NCI-H510A treated with DMSO at 0.1 percent for 48 hours (cell line): ENCODE data around the gene TP73.

Experiments
- DNase-seq: peaks from one replicate; lab custom pipeline; 2025; lab: John Stamatoyannopoulos, UW

The TP73 gene

DNA sequence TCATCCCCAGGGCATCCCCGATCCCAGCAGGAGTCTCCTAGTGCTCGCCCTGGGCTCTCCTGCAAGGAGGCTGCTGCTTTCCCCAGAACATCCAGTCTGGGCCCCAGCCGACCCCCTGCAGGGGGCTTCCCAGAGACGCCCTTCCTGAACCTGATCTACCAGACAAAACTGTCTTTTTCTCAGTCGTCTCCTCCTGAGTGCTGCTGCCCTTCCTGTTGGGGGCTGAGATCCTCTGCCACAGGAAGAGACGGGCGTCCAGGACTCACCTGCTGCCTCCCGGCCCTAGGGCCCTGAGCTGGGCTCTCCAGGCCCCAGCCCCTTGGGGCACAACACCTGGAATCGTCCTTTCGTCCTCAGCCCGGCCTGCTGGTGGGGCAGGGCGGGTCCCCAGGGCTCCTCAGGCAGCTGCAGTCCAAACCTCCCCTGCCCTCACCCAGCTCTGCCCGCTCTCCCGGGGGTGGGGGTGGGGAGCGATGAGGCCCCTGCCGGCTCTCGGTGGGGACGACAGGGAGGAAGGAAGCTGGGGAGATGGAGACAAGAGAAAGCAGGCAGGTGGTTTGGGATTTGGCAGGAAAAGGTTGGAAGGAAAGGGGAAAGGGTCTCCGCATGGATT lies 36.9 kb downstream of the TP73 start:
- no peak for DNase-seq

DNA sequence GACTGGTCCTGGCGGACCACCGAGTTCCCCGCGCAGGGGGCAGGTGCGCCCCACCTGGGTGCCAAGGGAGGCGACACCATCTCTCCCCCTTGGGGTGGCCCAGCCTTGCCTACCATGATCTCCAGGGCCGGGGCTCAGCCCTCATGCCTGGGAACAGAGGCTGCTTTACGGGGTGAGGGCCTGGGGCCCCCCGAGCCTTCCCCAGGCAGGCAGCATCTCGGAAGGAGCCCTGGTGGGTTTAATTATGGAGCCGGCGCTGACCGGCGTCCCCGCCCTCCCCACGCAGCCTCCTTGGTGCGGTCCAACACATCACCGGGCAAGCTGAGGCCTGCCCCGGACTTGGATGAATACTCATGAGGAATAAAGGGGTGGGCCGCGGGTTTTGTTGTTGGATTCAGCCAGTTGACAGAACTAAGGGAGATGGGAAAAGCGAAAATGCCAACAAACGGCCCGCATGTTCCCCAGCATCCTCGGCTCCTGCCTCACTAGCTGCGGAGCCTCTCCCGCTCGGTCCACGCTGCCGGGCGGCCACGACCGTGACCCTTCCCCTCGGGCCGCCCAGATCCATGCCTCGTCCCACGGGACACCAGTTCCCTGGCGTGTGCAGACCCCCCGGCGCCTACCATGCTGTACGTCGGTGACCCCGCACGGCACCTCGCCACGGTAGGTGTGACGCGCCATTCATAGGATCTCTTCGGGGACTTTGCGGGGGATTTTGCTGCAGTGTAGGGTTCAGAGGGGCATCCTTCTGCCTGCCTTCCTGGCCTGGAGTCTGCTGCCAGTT lies 38.2 kb downstream of the TP73 start:
- peak; percentile 28 for DNase-seq

DNA sequence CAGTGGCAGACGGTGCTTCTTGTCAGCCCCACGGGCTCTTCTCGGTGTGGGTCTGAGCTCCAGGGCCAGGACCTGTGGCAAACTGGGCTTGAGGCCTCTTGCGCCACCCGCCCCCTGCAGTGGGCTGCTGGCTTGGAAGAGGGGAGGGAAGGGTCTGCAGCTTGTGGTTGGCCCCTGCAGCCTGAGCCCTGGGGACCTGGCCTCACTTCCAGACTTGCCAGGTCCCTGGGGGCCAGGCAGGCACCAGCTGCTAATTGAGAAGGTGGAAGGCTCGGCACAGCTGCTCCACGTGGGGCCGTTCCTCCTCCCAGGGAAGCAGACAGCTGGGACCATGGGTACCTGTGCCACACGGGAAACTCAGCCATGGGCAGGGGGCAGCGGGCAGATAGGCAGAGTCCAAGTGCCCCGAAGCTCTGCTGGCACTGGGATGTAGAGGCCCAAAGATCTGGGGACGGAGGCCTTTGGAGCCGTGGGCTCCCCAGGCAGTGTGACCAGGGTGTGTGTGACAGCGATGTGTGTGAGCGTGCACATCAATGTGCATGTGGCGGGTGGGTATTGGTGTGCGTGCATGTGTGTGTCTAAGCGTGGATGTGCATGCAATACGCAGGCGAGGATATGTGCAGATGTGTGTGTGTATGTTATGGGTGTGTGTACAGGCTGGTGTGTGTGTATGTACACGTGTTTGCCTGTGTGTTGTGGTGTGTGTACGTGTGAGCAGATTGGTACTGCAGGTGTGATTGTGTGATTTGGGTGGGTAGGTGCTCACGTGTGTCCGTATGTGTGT lies 39.3 kb downstream of the TP73 start:
- no peak for DNase-seq

DNA sequence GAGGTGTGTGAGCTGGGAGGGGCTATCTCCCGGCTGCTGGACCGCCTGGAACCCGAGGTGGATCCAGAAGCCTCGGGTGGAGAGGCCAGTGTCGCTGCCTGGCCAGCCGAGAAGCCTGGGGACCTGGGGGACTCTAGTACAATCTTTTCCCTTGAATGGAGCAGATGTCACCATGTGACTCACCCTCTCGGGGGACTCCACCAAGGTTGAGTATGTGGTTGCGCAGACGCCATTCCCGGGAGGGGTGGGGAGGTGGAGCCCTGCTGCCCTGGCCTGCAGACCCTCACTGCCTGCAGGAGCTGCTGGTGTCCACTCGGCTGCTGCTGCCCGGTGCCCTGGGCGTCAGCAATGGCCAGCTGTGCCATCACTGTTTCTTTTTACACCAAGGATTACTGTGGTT lies 40.3 kb downstream of the TP73 start:
- DNase-seq, result no peak

DNA sequence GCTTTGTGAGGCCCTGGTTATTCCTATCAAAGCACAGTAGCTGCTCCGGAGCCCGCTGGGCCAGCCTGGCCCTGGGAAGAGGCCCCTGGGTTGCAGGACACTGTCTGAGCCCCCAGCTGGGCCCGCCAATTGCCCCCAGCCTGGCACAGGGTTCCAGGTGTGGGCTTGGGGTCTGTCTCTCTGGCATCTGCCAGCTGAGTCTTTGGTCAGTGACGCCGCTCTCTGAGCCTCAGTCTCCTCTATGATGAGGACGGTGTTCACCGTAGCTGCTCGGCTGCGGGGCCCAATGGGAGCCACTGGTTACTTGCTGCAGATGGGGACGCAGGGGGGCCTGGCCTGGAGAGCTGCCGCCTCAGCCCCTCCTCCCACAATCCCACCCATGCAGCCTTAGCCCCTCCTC lies 41.0 kb downstream of the TP73 start:
- no peak for DNase-seq

DNA sequence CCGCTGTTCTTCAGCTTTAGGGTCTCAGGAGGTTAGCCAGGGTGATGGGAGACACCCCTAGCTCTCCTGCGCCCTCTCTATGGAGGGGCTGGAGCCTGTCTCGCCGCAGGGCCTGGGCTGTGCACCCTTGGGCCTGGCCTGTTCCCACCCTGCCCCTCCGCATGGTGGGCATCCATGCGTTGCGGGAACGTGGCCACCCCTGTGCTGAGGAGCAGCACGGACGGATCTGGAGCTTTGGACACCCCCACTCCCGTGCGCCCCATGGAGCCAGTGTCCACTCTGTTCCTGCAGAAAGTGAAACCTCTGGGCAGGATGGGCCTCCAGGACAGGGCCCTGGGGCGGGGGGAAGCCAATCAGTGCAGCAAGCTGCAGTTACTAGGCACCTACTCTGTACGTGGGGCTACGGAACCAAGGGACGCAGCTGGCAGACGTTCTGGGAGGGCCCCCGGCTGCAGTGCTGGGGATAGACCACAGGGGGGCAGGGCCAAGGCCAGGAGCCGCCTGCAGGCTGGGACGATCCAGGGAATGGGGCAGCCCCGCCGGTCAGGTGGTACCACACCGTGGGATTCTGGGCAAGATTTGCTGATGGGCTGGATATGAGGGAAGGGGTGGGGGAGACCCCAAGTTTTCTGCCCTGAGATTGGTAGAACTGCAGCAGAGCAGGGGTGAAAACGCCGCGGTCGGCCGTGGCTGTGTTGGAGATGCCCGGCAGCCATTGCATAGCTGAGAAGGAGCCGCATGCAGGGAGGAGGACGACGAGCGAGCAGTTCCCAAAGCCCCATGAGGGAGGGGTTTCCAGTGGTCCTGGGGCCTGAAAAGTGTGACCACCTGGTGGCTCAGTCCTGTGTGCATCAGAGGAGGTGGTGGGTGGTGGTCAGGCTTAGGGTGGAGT lies 43.3 kb downstream of the TP73 start:
- peak; percentile 35 for DNase-seq

DNA sequence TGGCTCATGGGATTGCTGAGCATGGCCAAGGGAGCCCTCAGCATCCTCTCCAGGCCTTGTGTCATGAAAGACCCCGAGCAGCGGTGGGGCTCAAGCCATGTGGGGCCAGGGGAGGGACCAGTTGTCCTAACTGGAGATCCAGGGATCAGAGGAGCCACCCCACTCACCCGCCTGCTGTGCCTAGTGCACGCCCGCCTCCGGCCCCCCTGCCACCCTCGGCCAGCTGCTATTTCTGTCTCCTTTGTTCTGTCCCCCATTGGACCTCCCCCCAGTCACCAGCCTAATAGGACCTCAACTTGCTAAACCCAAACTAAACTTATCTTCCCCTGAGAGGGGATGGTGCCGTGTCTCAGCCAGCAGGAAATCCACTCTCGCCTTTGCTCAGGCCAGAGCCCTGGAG lies 44.4 kb downstream of the TP73 start:
- DNase-seq, result no peak

DNA sequence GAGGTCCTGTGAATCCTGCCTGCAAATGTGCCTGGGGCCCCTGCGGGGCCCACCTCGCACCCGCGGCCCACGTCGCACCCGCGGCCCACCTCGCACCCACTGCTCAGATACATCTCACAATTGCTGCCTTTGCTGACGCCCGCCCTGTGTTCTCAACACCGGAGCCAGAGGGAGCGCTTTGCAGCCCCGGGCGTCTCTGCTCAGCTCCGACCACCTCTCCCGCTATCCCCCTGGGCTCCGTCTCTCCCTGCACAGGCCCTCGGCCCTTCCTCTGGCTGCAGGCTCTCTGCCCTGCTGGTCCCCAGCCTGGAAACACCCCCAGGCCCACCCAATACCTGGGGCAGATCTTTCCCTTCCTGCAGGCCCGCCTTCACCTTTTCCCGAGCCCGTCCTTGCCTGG lies 44.8 kb downstream of the TP73 start:
- no peak for DNase-seq

DNA sequence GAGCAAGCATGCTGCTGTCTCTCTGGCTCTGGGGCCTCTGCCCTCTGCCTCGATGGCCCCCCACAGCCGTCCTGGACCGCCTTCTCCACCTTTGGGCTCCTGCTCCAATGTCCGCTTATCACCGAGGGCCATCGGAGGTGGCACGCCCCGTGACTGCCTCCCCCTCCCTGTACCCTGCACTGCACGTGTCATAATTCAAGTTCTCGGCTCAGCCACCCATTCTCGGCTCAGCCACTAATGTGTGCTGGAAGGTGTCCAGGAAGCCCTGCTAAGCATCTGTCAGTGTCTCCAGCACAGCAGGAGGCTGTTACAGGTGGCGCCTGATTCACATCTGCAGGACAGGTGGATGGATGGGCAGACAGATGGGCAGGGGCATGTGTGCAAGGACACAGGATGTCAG lies 45.5 kb downstream of the TP73 start:
- DNase-seq, result peak; percentile 89

DNA sequence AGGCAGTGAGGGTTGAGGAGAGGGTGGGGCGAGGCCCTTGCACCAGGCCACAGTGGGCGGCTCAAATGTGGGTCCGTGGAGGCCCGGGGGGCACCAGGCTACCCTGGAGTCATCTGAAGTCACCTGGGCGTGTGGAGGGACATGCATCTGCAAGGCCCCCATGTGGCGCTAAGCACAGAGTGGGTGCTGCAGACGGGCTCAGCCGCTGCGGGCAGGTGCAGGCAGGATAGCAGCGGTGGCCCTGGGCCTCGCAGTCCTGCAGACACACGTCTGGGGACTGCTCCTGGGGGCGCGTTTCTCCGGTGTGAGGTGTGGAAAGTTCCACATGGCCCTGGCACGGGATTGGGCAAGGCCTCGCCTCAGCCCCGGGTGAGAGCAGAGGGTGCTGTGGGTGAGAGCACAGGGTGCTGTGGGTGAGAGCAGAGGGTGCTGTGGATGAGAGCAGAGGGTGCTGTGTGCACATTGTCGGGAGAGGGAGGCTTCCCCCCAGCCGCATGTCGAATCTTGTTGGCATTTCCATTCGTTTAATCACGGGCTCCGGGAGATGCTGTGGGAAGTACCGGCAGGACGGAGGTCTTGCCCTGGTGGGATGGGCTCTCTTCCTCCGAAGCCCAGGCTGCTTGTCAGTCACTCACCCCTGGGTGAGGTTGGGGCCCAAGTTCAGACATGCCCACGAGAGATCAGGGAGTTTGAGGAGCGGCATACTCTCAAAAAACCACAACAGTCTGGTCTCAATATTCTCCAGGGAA lies 46.5 kb downstream of the TP73 start:
- no peak for DNase-seq

DNA sequence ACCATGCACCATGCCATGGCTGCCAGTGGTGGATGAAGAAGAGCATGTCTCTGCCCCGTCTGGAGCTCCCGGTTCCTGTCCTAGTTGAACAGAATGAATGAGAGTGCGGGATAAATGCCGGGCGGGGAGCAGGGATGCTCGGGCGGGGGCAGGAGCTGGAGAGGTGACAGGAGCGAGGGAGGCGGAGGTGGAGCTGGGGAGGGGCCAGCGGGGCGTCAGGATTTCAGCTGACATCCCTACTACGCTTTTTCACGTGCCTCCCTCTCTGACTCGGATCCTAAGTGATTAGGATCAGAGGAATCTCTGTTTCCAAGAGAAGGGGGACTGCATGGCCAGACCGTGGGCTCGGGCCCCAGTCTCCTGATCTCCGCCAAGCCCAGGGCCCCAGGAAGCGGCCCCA lies 47.3 kb downstream of the TP73 start:
- DNase-seq, result no peak

DNA sequence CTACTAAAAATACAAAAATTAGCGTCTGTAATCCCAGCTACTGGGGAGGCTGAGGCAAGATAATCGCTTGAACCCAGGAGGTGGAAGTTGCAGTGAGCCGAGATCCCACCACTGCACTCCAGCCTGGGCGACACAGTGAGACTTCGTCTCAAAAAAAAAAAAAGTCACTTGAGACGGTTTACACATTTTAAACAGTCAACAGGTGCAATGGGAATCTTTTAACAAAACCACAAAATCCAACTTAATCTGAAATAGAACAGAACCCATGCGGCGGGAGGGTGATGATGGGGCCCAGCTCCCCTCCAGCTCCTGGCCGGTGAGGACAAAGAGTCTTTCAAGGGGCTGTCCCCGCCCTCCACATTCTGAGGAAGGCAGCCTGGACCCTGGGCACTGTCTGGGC lies 48.3 kb downstream of the TP73 start:
- no peak for DNase-seq

DNA sequence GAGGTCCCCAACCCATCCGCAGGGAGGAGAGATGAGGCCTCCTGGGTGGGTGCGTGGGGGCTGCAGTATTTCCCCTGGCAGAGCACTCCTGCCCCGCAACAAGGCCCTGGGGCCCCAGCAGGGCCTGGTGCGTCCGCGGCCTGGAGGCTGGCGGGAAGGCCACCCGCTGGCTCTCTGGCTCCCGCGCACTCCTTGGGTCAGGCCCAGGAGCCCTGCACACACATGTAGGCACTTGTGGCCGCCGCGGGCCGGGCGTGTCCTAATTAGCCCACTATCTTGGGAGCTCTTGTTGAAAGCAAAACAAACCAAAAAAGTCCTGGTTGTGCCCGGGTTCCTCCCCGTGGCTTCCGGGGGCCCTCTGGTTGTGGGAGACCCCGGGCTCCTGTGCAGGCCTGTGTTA lies 50.2 kb downstream of the TP73 start:
- no peak for DNase-seq

DNA sequence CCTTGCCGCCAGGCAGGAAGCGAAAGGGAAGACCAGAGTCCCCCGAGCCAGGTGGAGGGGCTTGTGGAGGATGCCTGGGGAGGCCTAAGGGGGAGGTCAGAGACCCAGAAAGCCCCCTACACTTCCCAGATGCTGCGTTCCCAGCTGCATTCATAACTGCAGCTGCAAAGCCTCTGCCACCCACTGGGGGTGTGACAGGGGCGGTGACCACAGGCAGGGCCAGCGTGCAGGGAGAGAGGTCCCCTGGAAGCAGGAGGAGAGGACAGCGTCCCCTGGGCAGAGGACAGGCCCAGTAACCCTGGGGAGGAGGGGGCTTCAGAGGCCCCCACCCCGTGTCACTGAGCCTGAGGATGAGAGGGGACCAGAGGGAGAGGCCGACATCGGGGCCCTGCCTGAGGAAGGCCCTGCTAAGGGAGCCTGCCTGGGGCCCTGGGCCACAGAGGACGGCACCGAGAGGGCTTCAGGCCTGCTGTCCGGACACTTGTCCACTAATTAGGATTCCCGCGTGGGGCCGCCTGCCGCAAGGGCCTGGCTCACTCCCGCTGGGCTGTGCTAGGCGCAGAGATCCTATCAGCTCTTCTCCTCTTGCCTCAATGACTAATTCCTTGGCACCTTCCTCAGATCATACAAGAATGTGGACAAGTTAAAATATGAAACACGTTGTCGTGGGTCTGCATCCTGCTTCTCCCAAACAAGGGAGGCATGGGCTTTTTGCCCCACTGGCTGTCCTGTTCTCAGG lies 50.8 kb downstream of the TP73 start:
- no peak for DNase-seq

DNA sequence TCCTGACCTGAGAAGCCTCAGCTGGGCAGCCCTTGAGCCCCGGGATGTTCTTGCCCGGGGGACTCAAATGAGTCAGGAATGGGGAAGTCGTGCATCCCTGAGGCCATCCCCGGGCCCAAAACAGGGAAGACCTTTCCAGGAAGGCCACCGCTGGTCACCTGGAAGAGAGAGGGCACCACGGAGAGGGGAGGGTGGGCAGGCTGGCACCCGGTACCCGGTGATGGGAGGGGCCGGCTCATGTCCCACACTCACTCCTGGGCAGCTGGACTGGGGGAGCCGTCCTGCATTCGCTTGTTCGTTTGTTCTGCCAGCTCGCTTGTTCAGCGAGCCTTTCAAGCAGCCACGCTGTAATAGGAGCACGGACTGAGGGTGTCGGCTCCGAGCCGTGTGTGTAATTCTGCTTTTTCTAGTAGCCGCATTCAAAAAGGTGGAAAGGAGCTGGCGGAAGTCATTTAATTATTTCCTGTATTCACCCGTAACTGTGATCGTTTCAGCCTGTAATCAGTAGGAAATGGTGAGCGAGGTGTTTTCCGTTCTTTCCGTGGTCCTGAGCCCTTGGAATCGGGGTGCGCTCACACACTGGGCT lies 51.6 kb downstream of the TP73 start:
- no peak for DNase-seq

DNA sequence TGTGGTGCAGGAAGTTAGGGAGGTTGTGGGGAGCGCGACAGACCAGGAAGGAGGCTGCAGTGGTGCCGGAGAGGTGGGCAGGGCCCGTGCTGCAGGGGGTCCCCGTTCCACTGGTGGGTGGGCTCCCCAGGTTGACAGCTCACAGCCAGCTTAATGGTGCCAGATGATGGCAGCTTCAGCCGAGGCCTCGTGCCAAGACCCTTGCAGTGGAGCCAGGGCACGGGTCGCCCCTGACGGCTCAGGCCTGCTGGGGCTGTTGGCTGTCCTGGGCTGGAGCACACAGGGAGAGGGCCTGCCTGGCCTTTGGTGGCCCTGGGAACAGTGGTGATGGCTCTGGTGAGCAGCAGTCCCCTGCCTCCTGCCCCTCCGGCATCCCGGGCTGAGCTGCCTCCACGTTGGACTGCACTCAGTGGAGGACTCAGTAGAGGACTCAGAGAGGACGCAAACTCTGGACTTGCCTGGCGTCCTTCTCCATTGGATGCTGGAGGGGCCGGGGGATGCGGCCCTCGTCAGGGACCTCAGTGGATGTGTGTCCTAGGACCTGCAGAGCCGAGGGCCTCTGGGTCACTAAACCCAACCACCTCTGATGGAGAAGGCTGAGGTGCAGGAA lies 53.1 kb downstream of the TP73 start:
- no peak for DNase-seq

DNA sequence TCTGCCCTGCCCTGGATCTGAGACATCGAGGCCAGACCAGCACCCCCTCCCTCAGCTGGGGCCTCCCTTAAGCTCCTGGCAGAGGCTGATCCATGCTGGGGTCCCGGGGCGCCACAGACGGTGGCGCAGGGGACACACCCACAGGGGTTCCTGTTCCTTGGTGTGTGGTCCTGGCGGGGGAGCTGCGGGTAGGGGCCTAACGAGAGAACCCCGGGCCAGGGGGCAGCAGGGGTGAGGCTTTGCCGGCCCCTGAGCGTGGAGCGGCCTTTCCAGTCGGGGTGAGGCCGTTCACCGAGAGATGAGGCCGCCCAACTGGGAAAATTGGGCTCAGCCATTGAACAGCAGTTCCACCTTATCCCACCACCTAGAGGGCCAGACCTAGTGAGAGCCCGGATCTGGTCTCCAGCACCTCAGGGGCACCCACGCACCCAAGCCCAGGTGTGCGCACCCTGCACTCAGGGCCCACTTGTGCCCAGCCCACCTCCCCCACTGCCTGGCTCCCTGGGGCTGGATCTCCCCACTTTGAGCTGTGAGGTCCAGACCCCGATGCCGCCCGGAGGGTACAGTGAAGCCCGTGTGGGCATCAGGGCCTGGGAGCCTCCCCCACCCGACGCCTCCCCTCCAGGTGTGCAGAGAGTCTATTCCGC lies 54.5 kb downstream of the TP73 start:
- no peak for DNase-seq

DNA sequence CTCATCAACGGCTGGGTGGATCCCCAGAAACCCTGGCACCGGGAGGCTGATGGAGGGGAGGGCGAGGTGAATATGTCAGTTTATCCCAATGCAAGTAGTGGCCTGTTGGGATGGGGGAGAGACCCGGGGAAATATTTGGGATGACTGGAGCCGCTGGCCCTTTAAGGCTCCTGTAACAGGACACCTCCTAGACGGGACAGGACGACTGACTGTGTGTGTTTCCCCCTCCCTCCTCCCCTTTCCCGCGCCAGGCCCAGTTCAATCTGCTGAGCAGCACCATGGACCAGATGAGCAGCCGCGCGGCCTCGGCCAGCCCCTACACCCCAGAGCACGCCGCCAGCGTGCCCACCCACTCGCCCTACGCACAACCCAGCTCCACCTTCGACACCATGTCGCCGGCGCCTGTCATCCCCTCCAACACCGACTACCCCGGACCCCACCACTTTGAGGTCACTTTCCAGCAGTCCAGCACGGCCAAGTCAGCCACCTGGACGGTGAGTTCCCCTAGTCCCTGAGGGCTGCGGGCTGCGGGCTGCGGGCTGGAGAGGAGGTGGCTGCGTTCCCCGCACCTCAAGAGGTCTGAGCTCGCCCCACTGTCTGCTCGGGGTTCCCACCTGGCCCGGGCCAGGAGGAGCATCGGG lies 55.1 kb downstream of the TP73 start:
- DNase-seq, result no peak

DNA sequence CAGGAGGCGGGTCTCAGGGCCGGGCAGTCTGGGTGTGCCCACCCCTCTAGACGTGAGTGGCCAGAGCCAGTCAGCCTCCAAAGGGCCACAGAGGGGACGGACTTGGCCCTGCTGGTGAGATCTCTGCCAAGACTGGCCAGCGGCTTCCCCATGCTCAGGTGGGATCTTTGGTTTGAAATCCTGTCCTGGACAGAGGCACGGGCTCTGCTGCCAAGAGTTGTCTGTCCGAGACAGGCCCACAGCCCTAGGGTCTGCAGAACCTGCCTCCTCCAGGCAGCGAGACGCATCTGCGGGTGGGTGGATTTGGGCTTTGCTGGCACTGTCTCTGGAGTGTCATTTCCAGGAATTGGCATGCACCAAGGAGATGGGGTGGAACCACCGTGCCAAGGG lies 55.6 kb downstream of the TP73 start:
- no peak for DNase-seq
